ENCODE measurements around the gene ARVCF.

The ARVCF gene

DNA sequence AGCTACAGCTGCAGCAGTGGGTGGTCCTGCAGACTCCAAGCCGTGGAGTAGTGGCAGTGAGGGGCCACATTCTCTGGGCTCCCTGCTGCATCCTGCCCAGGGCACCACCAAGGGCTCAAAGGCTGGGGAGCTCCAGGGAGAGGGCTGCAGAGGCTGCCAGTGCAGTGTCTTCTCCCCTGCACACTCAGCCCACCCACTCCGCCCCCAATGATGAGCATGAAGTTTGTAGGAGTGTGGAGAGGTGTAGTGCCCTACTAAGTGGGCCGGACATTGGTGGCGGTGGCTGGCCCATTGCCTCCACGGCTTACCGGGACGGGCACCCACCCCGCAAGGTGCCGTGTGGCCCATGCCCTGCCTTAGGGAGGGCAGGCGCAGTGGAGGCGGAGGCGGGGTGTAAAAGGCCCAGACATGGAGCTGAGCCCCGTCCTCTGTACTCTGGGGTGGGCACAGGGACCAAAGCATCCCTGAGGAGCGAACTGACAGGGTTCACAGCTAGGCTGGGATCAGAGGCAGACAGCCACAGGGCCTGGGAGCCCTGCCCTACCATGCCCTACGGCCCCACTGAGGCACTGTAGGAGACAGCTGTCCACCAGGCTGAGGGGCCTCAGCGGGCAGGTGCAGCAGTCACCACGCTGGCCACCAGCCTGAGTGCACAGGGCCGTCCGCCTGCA lies 18.9 kb downstream of the ARVCF start:
- DNase-seq = no peak

DNA sequence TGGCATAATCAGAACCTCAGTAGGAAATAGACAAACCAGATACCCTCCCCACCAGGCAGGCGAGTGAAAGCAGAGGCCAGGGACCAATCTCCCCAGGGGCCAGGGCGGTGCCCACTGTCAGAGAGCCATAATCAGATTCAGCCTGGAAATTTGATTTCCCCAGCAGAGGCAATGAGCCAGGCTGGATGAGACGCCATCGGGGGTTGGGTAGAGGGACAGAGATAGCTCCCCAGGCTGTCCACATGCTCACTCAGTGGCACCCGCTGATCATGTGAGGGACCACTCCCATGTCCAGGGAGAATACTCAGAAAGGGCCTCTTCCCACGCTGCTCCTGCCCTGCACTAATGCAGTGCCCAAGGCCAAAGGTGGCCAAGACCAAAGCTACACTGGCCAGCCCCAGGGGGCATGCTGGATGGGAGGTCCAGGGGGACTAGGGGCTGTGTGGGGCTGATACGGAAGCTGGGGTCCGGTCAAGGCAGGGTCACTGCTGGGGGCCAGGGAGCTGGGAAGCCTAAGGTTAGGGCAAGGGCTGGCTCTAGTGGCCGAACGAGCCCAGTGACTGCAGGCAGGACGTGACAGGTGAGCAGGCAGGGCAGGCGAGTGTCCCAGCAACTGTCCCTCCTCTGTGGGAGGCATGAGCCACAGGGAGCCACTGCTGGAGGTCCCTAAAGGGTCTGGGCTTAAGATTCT lies 19.8 kb downstream of the ARVCF start:
- DNase-seq = no peak

DNA sequence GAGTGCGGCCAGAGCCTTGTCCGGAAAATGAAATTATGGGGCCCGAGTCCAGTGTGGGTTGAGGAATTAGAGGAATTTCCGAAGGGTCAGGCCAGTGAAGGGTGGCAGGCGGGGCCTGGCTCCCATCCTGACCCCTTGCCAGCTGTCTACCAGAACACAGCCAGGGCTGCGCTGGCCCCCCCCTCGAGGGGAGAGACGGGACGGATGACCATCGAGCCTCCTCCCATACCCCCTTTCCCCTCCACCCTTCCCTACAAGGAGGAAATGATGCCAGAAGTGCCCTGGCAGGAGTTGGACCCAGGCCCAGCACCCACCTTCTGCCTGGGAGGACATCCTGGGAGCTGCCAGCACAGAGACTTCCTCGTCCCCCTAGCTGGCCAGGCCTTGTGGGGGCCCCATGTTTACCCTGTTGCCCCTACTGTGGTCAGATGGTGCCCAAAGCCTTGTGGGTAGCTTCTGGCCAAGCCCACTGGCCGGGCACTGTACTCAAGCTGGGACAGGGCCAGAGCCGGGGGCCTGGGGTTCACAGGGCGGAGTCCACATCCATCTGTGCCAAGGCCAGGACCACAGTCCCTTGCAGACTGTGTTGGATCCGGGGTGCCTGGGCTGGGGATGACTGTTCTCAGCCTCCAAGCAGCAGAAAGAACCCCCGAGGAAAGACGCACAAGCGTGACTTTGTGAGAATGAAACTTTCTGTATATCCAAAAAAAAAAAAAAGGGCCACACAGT lies 20.8 kb downstream of the ARVCF start:
- no peak for DNase-seq

DNA sequence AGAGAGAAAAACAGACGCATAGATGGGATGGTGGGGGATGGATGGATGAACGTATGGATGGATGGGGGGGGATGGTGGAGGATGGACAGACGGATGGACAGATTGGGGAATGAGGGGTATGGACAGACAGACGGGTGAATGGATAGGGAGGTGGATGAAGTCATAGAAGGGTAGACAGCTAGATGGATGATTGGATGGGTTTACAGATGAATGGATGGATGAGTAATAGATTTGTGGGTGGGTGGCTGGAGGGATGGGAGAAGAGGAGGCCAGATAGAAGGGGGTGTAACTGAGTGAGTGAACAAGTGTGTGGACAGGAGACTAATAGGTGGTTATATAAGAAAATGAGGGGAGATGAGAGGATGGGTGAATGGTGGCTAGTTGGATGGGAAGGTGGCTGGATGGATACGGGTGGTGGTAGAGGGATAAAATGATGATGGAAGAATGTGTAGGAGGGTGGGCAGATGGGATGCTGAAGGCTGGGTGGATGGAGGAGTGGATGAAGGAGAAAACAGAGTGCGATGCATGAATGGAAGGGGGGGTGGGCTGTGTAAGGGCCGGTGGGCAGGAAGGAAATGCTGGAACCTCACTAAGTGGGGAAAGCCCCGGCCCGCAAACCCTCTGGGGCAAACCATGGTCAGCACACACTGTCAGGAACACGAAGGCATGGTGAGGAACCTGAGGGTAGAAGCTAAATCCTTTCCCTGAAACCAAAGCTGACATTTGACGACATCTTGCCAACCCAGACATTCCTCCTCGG lies 21.6 kb downstream of the ARVCF start:
- no peak for DNase-seq

DNA sequence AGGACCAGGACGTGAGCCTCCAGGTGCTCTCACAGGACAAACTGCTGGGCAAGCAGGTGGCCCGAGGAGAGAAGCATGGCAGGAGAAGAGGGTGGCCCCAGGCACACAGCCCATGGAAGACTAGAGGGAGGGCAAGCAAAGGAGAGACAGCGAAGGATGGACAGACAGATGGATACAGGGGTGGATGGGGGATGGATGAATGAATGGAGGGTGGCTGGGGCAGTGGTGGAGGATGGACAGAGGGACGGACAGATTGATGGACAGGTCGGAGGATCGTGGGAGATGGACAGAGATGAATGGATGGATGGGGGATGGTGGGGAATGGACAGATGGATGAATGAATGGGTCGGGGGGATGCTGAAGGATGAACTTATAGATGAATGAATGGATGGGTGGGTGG lies 22.7 kb downstream of the ARVCF start:
- no peak for DNase-seq

DNA sequence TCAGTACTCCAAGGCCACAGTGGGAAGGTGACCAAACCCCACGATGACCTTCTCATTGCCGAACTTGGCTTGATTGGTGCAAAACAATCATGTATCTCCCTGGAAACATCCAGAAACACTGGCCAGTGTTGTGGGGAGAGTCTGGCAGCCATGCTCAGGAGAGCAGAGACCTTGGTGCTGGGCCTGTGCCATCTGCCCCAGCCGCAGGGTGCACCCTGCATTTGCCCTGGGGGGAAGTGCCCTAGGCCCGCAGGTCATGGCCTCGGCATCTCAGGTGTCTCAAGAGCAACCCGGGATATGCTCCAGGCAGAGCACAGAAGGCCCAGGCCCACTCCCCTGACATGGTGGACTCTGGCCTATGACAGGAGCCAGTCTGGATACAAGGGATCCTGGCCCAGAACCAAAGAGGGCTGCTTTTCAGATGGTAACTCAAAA lies 23.7 kb downstream of the ARVCF start:
- DNase-seq = no peak

DNA sequence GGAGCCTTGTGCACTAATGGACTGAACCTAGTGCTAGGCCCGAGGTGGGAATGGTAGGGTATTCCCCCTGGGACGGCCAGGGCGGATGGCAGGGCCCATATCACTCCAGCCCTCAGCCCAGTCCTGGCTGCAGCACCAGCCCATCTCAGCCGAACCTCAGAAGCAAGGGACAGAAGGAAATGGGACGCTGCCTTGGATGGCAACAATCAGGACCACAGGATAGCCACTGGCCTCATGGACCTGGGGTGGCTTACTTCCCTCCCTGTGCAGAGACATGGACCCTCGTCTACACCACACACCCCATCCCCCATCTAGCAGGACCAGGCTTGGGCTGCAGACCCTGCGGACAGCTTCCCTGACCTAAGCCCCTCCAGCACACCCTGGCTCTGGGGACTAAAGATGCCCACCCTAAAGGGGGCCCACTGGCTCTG lies 24.1 kb downstream of the ARVCF start:
- DNase-seq = no peak

DNA sequence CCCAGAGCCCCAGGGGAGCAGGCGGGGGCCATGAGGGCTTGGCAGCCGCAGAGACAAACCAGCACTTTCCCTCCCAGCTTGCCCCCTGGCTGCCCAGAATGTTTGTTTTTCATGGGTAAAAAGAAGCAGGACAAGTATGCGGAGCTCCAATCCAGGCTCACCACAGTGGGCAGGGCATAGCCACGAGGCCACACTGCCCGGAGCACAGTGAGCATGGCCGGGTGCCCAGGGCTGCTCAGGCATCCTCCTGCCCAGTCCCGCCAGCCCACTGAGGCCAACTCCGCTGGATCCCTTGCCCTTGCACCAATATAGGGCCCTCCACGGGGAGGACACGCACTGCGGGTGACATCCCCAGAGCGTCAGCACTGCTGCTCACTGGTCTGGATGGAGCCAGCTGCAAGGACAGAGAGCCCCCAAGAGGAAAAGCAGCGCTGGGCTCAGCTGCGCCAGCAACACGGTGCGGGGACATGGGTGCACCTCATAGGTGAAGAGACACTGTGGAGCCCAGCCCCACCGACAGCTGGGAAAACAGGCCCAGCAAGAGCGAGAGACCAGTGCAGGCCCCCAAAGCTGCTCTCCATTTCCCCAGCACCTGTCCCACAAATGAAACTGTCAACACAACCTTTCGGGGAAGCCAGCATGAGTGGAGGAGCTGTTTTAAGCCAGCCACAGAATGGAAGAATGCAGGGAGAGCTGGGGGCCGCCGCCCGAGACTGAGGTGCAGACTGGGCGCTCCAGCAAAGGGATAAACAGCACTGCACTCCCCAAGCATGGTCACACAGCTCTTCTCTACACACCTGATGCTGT lies 24.8 kb downstream of the ARVCF start:
- no peak for DNase-seq

DNA sequence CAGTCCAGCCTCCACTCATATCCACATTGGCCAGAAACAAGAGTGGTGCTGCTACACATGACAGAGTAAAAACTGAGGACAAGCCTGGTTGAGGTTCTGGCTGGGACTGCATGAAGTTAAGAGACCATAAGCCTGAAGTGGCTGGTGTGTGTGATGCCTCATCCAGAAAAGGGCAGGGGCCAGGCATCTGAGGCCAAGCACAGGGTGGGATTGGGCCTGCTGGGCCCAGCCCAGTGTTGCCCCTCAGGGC lies 25.3 kb downstream of the ARVCF start:
- DNase-seq = no peak

DNA sequence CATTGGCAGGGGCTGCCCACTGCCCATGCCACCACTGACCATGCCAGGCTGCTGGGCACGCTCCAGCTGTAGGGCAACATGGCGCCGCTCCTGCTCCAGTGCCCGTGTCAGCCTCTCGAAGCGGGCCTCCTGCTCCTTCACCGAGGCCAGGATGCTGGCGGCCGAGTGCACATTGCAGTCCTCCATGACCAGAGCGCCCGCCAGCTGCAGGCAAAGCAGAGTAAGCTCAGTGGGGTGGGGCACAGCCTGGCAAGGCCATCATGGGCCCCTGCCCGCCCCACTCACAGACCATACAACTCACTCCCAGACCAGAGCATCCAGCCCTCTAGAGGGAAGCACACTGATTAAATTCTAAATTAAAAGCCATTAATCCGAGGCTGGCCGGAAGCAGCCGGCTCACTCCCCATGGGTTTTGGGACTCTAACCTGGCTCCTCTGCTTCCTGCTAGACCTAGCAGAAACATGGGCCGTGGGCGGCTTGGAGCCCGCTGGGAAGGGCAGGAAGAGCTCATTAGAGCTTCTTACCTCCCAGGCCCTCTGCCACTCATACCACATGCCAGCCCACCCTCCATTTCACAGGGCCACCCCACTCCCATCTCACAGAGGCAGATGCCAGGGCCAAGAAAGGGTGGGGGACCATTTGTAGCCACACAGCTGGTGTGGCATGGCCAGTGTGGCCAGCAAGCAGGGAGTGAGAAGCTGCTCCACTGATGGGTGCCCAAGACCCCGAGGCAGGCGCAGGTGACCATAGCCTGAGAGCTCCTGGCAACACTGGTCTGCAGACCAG lies 25.8 kb downstream of the ARVCF start:
- no peak for DNase-seq

DNA sequence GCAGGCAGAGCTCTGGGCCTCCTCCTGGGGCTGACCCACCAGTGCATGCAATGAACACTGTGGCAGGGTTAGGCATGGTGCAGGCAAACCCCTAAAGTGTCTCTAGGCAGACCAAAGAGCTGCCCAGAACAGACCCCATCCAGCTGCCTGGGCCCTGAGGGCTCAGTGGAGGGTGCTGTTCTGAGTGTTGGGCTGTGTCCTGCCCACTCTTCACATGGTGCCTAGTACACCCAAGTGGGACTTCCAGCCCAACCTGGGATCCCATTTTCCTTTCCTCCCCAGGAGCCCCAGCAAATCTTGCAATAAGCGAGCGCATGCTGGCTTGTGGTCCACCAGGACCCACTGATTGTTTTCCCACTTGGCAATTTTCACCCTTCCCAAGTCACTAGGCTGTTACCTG lies 26.4 kb downstream of the ARVCF start:
- no peak for DNase-seq

DNA sequence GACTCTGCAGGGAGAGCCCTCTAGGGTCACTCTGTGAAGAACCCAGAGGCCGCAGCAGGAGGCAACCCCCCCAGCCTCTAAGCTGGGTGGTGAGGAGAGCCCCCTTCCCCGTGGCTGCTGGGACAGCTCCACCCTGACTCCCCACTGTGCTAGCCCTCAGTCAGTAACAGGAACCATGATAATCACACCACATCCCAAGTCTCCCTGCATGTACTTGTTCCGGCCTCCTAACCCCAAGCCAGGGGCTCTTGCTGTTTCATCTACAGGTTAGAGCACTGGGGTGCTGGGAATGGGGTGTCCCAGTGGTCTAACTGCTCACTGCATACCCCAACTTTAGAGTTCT lies 26.9 kb downstream of the ARVCF start:
- no peak for DNase-seq

DNA sequence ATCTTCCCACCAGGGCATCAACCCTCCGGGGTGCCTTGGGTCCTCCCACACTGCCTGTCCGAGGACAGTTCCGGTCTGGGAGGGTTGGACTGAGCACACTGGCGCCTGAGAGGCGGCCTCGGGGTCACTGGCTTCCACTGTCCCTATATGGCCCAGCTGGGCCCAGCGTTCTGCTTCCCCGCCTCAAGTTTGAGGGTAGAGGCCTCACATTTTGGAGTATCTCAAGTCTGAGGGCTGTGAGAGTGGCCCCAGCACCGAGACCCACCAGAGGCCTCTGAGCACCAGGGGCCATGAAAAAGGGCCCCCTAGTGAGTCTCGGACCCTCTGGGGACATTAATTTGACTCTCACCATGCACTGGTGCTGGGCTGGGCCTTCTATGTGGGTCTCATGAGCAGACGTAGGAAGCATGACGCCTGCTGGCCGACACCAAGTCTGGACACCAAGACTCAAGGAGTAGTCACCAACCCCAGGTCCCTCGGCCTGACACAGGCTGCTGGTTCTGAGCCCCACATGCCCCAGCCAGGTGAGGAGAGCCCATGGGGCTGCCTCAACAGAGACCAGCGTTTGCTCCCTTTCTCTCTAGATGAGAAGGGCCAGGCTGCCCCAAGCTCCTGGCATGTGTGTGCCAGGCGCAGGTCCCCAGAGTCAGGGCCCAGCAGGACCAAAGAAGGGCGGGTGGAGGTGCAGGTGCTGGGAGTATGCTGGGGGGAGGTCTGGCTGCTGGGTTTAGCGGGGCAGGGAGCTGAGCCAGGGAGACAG lies 27.5 kb downstream of the ARVCF start:
- no peak for DNase-seq

DNA sequence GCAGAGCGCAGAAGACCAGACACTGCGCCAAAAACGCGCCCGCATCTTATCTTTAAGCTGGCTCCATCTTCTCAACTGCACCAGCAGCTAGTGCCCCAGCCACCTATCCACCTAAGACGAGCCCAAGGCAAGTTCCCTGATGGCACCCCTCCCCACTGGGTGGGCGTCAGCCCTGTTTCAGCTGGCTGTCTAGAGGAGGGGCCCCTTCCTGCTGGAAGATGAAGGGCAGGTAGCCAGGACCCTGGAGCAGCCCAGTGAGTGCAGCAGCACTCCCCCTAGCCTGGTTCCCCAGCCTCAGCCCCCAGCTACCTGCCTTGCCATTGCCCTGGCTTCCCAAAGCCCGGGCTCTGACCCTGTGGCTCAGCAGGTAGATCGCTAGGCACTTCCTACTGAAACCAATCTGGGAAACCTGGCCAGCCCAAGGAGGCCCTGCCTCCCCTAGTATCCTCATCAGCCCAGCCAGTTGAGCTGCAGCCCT lies 28.3 kb downstream of the ARVCF start:
- no peak for DNase-seq

DNA sequence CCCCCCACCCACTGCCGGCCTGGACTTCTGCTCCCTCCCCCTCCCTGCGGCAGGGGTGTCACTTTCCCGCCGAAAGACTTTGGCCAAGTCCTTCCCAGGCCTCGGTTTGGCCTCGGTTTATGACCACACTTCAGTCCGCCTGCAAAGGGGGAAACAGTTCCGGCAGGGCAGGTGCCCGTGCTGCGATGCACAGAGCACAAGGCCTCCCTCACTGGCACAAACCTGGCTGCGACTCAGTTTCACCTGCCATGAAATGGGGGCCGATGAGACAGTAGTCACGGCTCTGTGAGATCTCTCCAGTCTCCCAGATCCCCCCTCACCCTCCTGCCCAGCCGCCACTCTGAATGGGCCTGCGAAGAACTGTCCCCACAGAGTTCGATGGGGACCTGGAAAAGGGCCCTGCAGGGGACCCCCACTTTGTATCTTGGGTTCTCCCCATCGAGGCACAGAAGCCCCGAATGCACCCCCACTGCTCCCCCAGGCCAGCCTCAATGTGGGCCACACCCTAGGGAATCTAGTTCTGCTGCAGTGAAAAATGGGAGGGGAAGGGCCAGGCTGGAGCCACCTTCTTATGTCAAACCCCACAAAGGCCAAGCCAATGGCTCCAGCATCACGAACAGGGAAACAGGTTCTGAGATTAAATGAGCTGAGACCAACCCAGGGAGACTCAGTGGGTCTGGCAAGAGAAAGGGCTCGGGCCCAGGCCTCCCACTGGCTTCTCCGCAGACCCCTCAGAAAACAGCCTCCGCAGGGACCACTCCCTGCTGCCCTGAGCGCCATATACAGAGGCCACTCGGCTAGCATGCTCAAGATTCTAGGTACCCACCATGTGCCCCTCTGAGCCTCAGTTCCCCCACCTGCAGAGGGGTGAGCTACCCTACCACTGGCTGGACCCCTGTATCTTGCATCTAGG lies 29.0 kb downstream of the ARVCF start:
- no peak for DNase-seq

DNA sequence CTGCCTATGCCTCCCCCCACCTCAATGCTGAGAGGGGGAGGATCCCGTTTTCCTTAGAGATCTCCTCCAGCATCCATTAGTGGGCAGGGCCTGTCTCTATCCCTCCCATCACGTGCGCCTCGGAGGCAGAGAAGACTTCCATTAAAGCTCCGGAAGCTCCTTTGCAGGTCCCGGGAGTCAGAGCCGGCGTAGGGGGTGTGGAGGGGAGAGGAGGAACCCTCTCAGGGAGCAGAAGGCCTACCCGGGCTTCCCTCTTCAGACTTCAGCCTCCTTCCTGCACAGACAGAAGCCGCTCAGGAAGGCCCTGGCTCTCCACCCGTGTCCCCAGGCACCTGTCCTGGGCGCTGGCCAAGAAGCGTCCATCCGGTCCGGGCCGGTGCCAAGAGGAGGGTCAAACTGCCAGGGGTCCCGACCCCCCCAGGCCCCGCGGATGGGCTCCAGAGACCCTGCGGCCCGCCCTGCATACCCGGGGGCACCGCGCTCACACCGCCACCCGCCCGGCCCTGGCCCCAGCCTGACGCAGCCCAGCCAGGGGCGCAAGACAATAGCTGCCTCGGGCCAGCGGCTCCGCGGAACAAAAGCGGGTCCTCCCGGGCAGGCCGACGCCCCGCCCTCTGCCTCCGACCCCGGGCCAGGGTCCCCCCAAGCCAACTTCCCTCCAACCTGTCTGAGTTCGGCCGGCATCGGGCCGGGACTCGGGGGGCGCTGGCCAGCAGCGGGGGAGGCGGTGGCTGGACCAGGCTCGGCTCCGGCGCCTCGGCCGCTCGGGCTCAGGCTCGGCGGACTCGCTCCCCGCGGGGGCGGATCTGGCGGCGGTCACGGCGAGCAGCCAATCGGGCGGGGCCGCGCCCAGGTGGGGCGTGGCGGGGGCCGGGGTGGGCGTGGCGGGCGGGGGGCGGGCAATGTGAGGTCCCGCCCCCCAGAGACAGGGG lies 29.9 kb downstream of the ARVCF start:
- peak; percentile 62 for DNase-seq

DNA sequence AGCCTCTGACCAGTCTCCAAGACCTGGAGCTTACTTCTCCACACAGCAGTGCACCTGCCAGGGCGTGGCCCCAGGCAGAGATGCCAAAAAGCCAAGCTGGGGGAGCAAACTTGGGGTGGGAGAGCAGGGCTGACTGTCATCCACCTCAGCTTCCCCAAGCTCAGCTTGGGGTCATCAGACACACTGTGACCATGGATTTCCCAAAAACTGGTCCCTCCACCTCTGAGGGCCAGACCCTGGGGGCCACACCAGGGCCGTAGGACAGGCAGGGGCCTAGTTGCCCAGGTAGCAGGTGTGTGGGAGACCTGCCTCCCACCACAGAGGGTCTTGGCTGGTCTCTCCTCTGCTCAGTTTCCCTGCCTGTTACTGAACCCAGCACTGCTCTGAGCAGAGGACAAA lies 30.6 kb downstream of the ARVCF start:
- no peak for DNase-seq

DNA sequence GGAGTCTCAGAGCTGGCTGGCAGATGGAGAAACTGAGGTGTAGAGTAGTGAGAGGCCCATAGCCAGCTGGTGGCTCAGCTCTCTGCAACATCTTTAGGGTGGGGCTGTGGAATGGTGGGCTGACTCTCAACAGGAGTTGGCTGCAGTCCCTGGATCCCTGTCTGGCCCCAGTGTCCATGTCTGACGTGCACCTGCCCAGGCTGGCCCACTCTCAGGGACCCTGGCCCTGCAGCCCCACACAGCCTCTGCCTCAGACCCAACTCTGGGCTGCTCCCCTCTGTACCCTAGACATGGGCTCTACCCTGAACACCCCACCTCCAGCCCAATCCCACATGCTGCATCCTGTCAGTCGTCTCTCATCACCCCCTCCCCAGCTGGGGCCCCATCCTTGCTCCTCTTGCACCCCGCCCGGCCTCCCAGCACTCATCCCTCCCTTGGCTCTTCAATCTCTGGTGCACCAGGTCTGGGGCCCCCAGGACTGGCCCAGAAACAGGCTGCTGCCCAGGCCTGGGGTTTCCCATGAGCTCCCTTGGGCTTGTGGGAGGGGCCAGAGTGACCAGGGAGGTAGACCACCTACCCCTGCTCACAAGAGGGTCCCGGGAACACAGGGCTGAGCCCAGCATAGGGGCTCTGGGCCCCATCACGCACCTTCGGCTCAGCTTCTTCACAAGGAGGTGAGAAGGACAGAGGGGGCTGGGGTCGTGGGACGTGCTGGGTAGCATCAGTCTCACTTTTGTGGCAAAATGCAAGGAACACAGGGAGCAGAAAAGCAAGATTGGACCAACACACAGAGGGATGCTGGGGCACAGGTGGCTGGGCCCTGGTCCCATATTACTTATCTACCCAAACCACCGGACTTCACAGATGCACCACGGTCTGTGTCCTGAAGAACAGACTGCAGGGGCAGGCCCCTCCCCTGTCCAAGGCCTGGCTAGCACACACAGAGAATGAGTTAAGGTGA lies 31.5 kb downstream of the ARVCF start:
- DNase-seq = no peak

Measured in NCI-H1105 (cell line).